Measurements from ENCODE around the gene NTNG1.
"Not testable (repeated sequence)": the region's sequence is repeated elsewhere in the genome, so short reads cannot be mapped to it uniquely, and the experiment has no call there.

The NTNG1 gene

DNA sequence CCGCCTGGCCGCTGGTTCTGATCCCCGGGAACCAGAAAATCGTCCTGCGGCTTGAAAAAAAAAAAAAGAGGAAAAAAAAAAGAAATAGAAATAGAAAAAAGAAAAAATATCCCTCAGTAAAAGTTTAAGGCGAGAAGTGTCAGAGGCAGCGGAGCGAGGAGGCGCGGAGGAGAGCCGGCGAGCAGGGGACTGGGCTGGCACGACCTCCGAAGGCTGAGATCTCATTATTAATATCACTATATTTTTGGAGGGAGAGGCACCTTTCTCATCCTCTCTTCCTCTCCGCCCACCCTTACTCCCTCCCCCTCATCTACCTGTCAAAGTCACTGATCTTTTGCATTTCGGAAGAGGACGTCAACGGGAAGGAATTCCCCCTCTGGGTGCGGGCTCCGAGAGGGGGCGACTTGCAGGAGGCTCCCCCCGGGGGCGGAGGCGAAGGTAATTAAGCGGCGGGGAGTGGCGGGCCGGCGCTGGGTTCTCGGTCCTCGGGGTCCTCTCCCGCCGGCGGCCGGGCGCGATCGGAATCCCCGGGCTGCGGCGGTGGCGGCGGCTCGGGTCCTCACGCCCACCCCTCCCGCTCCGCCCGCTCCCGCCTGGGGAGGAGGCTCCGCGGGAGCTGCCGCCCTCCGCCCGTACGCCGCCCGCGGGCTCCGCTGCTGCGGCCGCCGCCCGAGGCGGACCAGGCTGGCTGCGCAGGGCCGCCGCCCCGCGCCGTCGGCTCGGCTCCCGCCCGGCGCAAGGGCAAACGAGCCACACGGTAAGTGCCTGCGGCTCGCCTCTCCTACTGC lies at the start of gene NTNG1:
Gene NTNG1 (plus strand): TSS at position 337 of the 788 bp plus-strand sequence.
- no peak for DNase-seq (ENCODE audit: low read depth in 2 of 3, low spot score in 1 of 3)

DNA sequence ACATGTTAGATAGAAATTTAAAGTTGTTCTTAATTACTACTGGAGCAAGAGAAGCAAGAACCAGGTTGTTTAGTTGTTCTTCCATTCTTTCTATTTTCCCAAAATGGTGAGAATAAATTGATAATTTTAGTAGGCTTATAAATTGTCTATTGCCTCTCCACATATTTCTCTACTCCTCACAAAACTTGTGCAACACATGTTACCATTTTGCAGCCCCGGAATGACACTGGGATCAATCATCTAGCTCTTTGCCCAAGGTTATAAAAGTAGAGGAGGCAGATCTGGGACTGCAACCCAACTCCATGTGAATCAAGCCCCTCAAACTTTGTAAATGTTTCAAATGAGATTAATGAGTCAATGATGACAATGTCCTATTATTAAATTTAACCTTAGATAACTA lies 49.4 kb upstream of the NTNG1 start:
- DNase-seq (ENCODE audit: low read depth in 2 of 3, low spot score in 1 of 3) = no peak

DNA sequence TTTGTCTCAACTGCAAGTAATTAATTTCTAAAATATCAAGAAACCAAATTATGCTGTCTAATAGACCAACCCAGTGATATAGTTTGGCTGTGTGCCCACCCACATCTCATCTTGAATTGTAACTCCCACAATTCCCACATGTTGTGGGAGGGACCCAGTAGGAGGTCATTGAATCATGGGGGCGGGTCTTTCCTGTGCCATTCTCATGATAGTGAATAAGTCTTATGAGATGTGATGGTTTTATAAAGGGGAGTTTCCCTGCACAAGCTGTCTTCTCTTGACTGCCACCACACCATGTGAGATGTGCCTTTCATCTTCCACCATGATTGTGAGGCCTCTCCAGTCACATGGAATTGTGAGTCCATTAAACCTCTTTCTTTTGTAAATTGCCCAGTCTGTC lies 47.4 kb upstream of the NTNG1 start:
- DNase-seq (ENCODE audit: low read depth in 2 of 3, low spot score in 1 of 3) = not testable (repeated sequence)

DNA sequence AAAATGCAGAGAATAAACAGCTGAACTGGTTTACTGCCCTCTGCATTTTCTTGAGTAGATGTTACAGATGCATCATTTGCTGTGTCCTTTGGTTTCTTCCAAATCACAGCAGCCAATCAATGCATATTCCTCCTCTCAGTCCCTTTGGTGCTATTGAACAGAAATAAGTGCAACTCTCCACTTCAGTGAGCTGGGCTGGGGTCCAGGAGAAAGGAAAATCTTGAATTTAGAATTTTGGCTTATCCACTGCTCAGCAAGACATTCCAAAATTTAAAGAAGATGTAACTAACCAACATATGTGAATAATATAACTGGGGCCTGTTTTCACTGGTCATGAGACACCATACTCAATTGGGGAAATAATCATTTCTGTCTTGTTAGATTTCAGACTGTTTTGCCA lies 45.2 kb upstream of the NTNG1 start:
- DNase-seq (ENCODE audit: low read depth in 2 of 3, low spot score in 1 of 3) = no peak

DNA sequence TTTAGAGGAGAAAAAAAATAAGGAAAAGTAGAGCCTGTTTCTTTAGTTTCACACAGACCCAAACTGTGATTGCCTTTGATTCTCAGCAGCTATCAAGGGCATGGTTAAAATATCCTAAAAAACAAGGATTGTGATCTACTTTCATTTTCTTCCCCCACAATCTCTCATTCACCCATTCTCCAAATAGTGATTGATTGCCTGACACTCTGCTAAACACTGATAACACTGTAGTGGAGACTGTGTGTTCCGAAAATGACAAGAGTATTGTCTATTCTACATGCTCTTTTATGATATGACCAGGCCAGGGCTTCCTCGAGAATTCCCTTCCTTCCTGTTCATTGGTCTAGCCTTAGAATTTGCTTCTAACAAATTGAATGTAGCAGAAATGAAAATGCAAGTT lies 44.1 kb upstream of the NTNG1 start:
- no peak for DNase-seq (ENCODE audit: low read depth in 2 of 3, low spot score in 1 of 3)

DNA sequence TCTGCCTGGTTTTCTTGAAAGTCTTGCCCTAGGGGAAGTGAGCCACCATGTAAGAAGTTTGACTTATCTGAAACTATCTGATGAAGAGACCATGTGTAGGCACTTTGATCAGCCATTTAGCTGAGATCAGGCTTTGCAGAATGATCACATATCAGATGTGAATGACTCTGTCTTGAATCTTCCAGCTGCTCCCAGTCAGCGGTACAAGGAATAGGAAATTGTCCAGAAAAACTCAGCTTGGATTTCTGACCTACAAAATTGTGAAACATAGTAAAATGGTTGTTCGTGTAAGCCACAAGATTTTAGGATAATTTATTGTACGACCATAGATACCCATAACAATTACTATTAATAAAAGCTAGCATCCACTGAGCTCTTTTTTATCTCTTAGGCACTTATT lies 41.9 kb upstream of the NTNG1 start:
- no peak for DNase-seq (ENCODE audit: low read depth in 2 of 3, low spot score in 1 of 3)

DNA sequence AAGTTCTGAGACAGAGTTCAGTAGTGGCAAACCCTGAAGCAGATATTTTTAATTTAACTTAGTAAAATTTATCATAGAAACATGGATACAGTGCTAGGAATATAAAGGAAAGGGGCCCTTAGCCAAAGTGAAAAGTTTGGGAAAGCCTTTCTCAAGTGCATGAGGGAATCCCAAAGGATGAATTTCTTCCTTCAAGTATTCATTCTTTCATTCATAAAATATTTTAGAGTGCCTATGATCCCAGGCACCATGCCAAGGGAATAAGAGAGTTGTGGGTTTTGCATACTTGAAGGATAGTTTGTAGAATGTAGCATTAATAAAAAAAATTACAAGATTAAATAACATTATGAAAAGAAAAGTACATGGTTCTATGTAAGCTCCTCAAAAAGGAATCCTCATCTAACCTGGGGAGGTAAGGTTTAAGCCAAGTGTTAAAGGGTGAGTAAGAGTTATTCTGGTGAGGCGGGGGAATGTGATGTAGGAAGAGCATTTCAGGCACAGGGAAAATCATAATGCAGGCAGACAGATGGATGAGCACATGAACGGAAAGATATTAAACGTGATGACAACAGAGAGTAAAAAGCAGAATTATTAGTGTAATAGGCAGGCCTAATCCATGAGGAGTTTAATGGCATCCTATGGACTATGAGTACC lies 40.4 kb upstream of the NTNG1 start:
- no peak for DNase-seq (ENCODE audit: low read depth in 2 of 3, low spot score in 1 of 3)

DNA sequence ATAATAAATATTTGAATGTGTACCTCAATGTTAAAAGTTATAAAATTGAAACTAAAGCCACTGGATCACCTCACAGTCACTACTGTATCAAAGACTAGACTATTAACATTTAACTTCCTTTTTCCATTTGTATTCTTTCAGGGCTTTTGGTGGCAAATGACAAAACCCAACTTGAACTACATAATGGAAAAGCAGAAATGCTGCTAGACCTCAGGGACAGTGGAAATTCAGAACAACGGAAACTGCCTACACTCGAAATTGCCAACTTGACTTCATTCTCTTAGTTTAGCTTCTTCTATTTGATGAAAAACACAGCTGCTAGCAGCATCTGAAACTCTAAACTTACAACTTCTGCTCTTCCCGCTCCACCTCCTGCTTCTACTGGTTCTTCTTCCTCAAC lies 34.9 kb upstream of the NTNG1 start:
- DNase-seq (ENCODE audit: low read depth in 2 of 3, low spot score in 1 of 3) = no peak

DNA sequence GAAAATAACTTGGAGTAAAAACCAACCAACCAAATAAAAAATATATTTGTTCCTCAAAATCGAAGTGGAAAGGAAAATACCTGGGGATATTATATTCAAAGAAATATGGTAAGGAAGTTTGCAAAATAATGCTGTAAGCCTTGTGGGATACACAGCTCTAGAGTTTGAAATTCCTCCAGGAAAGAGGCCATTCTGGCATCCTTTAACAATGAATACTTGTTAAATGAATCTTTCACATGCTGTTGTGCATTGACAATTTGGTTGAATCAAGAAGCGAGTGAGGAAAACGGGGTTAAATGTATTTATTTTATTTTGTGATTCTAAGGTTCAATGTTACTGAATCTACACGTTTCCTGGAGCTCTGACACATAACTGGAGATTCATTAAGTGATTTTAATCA lies 30.5 kb upstream of the NTNG1 start:
- DNase-seq (ENCODE audit: low read depth in 2 of 3, low spot score in 1 of 3) = no peak

DNA sequence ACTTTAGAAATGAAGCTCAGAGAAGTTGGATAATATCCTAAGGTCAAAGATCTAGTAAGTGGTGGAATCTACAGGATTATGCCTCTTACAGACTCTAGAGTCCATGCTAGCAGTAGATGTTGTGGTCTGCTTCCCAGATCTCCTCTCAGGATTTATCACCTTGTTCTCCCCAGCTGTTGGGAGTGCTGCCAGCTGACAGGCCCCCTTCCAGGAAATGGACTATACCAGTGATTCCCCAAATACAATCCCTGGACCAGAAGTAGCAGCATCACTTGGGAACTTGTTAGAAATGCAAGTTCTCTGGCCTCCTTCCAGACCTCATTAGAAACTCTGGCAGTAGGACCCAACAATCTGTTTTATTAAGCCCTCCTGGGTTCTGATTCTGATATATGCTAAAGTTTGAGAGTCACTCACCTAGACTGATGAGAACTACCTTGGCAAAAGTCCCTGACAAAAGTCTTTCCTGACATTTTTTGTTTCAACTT lies 24.5 kb upstream of the NTNG1 start:
- no peak for DNase-seq (ENCODE audit: low read depth in 2 of 3, low spot score in 1 of 3)

DNA sequence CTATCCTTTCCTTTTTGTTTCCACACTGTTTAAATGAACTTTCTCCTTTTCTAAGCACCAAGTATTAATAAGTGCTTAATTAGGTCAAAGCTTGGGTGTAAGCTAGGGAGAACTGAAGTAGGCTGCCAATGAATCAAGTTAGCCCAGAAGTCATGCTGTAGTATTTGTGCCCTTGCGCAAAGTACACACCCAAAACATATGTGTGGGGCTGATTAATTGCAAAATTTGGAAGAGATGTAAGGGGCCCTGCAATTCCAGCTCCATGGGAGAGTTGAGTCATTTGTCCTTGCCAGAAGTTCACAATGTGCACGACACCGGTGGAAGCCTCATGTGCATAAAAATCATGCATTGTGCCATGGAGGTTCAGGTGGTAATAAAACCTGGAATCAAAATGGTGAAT lies 18.6 kb upstream of the NTNG1 start:
- no peak for DNase-seq (ENCODE audit: low read depth in 2 of 3, low spot score in 1 of 3)

DNA sequence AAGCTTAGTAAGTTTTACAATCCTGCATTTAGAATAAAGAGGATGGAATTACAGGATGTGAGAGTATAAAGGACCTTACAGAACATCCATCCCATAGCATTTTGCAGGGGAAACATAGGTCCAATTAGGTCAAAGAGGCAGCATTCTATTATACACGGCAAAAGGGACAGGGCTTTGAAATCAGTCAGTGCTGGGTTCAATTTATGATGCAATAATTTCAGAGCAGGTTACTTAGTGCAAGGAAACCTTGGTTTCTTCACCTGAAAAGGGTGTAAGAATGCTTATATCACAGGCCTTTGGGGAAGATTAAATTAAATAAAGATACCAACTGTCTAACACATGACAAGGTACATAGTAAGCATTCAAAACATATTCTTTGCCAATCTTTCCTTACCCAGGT lies 17.1 kb upstream of the NTNG1 start:
- no peak for DNase-seq (ENCODE audit: low read depth in 2 of 3, low spot score in 1 of 3)

DNA sequence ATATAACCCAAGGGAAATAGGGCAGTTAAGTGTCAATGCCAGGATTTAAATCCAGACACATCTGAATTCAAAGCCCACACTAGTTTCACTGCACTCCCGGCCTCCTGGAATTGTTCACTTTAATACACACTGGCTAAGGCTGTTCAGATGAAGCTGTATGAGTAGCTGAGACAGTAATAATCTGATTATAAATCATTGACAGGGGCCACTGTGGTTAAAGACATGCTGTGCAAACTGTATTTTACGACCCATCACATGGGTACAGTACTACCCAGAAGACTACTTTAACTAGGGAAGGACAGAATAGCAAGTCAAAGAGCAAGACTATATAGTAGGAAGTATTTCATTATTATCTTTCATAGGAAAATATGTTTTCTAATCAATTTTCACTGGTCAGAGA lies 16.1 kb upstream of the NTNG1 start:
- no peak for DNase-seq (ENCODE audit: low read depth in 2 of 3, low spot score in 1 of 3)

DNA sequence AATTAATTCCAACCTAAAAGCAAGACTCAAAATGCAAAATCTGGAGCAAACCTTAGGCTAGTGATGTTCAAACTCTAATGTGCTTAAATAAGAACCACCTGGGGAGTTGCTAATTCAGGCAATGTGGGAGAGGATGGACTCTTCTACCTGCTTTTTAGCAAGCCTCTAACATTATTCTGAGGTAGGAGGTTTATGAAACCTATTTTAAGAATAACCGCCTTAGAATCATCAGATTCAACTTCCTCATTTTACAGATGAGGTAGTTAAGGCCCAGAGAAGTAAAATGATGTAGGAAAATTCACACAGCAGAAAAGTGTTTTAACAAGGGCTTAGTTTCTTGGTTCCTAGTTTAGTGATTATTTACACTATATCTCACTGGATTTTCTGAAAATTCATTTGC lies 8.6 kb upstream of the NTNG1 start:
- no peak for DNase-seq (ENCODE audit: low read depth in 2 of 3, low spot score in 1 of 3)

DNA sequence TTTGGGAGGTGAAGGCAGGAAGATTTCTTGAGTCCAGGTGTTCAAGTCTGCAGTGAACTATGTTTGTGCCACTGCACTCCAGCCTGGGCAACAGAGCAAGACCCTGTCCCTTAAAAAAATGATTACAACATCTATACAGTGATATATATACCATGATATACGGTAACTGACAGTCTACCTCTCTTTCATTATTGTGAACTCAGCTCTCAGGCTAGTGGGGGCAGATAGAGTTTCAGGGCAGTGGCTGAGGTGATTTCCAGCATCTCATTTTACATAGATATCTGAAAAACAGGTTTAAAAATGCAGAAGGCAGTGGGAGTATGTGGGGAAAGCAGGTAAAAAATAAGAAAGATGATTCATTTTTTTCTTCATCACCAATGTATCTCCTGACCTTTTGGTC lies 8.1 kb upstream of the NTNG1 start:
- no peak for DNase-seq (ENCODE audit: low read depth in 2 of 3, low spot score in 1 of 3)

DNA sequence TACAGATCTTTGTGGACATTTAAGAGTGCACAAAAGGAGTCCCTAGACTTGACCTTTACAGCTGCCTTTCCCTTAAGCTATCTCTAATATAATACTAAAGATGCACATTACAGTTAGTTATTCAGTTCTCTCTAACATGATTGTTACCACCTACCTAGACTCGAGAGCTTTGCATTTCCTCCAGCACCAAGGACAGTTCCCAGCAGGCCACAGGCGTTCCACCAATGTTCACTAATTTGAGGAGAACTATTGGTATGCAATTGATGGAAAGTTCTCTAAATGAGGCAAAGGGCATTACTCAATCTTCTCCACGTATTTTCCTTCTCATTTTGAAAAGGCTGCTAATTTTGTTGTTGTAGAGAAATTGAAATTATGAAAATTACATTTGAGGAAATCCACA lies 5.4 kb upstream of the NTNG1 start:
- DNase-seq (ENCODE audit: low read depth in 2 of 3, low spot score in 1 of 3) = no peak

DNA sequence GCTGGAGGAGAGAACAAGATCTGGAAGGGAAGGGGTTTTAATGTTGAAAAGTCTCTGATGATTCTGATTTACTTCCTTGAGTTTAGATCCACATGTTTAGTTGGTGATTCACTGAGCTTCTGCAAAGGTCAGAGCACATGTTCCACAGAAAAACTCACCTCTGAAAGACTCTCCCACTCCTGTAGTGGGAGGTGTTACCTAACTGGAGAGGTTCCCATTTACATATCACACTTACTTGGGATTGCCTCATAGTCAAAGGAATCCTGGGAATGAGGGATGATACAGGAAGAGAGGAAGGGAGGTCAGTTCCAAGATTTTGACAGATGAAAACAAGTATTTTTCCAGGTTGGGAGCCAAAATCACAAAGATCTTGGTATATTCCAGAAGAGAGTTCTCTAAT lies 2.7 kb upstream of the NTNG1 start:
- no peak for DNase-seq (ENCODE audit: low read depth in 2 of 3, low spot score in 1 of 3)

DNA sequence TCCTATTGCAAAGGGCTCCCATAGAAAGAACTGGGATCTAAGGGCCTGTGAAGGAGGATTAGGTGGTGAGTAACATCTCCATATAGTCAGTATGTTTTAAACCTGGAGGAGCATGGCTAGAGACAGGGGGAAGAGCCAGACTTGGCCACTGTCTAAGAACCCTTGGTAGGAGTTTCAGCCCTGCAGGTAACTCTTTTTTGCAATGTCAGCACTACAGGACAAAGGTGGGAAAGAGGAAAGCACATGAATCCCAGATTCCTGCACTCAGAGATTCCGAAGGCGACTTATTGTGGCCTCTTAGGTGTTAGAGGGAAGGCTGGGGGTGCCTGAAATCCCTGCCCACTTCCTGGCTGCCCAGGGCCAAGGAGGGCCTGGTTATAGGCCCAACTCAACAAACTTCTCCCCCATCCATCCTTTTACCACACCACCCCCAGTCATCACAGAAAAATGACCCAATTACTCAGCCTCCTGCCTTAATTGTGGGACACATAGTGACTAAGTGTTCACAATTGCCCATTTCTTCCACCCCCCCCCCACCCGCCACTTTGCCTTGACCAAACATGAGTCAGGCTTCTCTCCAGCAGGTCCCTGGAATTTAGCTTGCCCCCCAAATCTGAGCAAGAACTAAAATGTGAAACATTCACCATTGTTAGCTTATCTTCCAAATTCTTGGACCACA lies 1.9 kb upstream of the NTNG1 start:
- DNase-seq (ENCODE audit: low read depth in 2 of 3, low spot score in 1 of 3) = no peak

DNA sequence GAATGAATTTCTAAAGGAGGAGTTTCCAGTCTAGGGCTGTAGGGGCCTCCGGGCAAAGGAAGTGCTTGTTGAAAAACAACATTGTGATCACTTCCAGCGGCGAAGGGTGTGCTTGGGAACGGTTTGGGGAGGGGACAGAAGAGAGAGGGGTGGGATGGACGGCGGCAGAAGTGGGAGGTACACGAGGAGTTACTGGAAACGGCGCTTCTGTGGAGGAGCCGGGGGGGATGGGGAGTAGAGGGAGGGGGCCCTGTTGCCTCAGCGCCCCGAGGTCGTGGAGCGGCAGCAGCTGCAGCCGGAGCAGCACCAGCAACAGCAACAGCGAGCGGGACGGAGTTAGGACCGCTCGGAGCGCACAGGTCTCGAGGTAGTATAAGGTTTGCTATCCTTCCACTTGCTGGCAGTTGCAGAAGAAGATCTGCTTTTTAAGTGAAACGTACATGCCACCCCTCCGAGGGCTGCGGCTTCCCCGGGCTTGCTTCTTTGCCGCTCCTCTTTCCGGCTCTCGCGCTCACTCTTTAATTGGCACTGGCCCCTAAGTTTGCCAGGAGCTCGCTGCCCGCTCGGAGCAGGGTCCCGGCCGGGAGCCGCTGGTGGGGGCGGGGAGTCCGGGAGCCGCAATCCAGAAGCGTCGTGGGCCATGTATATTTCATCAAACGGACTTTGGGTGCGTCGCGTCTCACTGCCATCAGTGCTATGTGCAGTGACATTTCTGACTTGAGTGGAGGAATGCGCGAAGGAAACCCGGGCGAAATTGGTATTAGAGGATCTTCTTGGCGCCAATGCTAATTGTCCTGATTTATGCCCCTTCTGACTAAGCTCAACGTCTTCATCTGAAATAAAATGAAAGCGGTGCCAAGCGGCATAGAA lies 771 bp upstream of the NTNG1 start:
- DNase-seq (ENCODE audit: low read depth in 2 of 3, low spot score in 1 of 3) = no peak

DNA sequence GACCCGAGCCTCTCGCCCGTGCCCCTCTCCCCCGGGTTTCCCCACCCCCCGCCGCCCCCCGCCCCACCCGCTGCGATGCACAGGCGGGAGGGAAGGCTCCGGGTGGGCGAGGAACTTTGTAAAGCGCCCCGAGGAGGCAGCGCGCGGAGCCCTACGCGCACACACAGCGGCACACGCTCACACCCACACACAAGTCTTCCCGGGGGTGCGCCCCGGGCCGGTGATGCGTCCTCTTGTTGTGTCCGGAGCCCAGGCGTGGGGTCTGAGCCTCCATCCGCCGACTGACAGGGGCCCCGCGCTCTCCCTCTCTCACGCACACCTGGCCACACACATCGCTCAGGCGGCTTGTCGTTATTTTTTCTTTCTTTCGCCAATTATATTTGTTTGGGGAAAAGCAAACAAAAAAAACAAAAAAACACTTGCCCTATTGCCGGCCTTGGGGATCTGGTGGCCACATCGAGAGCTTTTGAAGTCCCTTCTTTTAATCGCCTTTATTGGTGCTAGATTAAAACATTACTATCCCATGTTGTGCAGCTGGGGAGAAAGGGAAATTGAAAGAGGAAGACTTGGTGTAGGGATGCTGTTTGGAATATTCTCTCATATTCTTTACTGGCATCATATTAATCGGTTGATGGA lies 770 bp downstream of the NTNG1 start:
- DNase-seq (ENCODE audit: low read depth in 2 of 3, low spot score in 1 of 3) = no peak

DNA sequence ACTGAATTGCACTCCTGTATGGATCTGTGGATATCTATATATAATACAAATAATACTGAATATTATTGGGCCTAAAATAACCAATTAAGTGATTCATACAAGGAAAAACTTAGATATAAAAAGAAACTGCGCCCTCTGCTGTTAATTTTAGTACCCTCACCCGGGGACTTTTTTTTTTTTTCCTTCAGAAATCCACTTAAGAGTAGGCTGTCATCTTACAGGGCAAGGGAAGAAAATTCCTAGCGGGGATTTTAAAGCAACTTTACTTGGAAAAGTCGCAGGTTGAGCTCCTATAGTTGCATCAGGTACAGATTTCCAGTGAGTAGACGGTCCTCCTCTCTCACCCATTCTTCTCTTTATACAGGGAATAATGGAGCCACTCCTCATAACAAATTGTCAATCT lies 1.3 kb downstream of the NTNG1 start:
- no peak for DNase-seq (ENCODE audit: low read depth in 2 of 3, low spot score in 1 of 3)

All from stimulated activated CD4-positive, alpha-beta T cell treated with anti-CD3 and anti-CD28 coated beads, Interleukin-12 subunit alpha, Interleukin-12 subunit beta, amount 100 ng/mL, for 48 hours (primary cell).